ENCODE data around the gene KDM7A.

Gene KDM7A

GRCh38 chr7:140081774-140082425, 94.9 kb downstream of the KDM7A start:
- FAIRE-seq, result no peak

DNA sequence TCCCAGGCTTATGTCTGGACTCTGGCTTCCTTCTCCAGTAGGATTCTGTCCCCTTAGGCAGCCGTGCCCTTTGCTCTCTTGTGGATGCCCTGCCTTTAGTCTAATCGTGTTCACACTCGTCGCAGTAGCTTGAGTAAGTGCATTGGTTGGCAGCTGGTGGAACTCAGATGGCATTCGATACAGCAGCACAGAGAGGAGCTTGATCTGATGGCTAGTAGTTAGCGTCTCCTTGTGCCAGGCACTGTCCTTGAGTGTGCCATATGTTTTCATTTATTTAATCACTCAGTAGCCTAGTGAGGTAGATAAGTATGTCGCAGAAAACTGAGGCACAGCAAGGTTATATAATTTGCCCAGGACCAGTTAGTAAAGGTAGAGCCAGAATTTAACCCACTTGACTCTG, 95.9 kb downstream of the KDM7A start:
- FAIRE-seq, result no peak

DNA sequence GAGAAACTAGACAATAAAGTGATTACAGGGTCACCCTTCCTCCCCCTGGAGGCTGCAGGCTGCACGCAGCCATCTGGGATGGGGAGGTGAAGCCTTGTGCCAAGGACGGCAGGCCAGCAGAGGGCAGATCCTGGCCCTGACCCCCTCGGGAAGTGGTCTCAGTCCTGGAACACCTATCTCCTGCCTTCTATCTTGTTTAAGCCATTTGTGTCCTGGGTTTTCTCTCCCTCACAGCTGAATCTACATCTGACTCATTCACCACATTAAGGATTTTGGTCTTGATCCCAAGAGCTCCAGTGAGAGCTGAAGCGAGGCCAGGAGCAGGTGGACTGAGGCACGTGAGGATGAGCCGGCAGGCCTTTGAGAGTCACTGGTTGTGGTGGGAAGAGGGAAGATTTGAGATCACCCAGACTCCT, 97.7 kb downstream of the KDM7A start:
- no peak for FAIRE-seq

- FAIRE-seq, result no peak
Observed at GRCh38 chr7:140078392-140078791, 98.4 kb downstream of the KDM7A start.

DNA sequence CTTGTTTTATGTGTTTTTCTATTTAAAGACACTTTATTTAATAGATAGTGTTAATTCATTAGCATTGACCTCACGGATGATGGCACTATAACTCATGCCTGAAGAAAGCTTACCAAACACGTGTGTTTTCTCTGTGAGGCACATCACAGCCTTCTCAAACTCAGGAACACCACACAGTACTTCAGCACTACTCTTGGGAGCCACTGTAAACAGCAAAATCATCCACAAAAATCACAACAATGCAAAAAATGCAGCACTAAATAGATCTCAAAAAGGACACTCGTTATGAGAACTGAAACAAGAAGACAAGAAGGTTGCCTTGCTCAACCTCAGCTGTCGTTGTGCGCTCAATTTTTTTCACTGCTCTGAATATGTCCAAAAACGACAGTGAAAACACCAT, 102.0 kb downstream of the KDM7A start:
- no peak for FAIRE-seq

DNA sequence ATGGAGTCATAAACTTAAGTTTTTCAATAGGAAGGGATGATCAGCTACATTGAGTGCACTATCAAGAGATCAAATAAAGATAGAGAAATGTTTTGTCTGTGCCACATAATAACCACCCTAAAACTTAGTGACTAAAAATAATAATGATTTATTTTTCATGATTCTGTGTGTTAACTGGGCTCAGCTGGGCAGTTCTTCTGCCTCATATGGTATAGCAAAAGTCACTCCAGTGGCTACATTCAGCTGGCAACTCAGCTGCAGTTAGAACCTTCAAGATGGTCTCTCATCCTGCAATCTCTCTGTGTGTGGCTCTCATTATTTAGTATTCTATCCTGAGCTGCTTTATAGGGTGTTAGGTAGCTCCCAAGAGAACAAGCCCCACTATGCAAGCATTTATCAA, 106.2 kb downstream of the KDM7A start:
- FAIRE-seq, result no peak

DNA sequence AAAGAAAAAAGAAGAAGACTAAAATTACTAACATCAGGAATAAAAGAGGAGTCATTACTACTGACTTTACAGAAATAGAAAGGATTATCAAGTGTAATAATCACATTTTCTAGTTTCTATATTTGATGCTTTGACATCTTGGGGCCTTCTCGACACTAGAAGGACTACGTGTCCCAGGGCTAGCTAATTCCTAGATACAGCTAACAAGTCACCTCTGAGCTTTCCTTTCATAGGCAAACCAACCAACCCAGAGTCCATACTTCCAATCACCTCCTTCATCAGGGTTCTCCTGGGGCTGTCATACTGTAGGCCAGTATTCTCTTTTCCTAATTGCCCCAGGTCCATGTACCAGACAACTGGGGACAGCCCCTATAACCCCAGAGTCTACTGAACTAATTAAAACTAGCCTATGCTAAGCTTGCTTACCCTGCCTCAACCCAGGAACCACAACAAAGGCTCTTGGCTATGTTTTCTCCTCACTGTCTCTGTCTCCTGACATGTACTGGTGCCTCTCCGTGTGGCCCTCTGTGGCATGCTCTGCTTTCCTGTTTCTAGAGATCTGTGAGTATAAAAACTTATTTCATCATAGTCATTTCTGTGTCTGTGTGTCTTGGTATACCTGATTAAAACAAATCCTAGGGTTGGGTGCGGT, 107.4 kb downstream of the KDM7A start:
- no peak for FAIRE-seq

DNA sequence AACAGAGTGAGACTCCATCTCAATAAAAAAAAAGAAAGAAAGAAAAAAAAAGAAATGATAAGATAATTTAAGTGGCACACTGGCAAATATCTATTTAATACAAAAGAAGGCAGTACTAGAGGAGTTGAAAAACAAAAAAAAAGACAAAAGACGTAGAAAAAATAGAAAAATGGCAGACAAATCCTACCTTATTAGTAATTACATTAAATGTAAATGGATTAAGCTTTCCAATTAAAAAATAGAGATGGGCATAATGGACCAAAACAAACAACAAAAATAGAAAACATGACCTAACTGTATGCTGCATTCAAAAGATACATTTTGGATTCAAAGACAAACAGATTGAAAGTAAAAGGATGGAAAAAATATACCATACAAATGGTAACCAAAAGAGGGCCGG, 108.8 kb downstream of the KDM7A start:
- FAIRE-seq, result no peak

DNA sequence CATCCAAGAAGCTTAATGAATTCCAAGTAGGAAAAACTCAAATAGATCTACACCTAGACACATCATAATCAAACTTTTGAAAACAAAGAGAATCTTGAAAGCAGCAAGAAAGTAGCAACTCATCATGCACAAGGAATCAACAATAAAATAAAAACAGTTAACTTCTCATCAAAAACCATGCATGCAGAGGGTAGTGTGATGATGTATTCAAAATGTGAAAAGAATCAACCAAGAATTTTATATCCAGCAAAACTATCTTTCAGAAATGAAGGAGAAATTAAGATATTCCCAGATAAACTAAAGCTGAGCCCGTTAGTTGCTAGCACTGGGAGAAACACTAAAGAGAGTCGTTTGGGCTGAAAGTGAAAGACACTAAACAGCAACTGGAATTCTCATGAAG, 109.7 kb downstream of the KDM7A start:
- FAIRE-seq, result no peak

DNA sequence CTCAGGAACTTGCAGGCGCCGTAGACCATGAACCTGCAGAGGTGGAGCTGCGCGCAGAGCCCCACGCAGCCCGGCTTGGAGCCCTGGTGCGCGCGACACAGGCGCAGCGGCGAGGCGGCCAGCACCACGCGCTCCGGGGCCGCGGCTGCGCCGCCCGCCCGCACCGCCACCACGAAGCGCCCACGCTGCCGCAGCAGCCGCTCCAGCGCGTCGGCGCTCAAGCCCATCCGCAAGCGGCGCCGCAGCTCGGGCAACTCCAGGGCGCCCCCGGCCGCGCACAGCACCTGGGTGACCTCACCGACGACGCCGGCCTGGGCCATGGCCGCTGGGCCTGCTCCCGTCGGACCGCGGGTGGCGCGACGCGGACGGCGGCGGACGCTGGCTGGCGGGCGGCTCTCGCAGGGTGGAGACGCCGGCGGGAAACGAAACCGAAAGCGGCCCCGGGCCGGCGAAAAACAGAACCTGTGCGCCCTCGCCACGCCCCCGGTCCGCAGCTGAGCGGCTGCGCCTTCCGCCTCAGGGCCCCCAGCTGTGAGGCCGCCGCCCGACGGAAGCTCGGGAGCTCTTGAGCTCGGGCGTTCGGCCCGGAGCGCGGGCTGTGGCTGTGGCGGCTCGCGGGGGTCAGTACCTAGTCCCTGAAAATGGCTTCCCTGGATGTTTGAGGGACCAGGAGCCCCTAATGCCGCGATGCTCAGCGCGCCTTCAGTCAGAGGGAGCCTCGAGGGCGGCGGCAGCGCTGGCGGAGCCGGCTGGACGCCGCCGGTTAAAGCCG, 114.1 kb downstream of the KDM7A start, which contains the start of gene PARP12:
PARP12 (minus strand) TSS at position 424 of the 772 bp plus-strand sequence; CDS start at position 320, 104 bp downstream.
- no peak for FAIRE-seq

DNA sequence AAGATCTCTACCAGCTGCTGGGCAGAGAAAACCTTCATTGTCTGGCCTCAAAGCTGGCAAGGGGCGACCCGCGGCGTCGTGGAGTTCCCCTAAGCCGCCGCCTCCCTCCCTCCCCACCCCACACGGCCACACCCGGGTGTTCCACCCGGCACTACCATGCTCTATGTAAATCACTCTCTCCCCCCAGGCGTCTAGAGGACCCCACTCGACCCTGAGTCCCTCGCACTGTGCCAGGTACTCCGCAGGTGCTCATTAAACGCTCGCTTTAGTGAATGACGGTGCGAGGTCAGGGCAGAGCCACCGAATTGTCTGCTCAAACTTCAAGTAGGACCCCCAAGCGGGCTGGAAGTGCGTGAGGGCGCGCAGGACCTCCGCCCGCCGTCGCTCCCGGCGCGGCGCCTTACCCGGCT, 114.7 kb downstream of the KDM7A start:
- no peak for FAIRE-seq

DNA sequence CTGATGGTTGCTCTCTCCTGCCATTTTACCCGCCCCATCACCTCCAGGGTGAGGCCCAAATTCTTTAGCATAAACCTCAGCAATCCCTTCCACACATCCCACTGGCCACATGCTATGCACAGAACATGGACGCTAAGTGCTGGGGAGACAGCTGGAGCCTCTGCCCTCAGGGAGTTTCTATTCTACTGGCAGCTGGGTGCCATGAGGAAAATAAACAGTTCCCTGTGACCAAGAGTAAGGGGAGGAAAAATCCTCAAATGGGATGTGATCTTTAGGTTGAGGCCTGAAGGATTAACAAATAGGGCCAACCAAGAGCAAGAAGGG, 115.2 kb downstream of the KDM7A start:
- no peak for FAIRE-seq

GRCh38 chr7:140060788-140061606, 115.8 kb downstream of the KDM7A start:
- no peak for FAIRE-seq

DNA sequence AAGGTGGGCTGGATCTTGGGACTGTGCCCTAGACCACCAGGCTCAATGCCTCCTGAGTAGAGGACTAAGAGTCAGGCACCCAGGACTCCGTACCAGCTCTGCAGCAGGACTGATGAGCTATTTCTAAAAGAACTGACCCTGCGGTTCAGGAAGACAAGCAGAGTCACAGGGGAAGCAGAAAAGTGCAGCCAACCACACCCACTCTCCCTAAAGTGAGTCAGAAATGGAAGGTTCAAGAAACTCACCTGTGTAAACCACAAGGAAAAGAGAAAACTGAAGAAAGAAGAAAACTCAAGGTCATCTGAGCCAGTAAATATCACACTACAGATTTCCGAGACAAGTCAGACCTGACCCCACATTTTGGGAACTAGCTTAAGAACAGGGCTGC, 116.5 kb downstream of the KDM7A start:
- FAIRE-seq, result no peak

- FAIRE-seq, result no peak
Observed at GRCh38 chr7:140059273-140060242, 117.2 kb downstream of the KDM7A start.

DNA sequence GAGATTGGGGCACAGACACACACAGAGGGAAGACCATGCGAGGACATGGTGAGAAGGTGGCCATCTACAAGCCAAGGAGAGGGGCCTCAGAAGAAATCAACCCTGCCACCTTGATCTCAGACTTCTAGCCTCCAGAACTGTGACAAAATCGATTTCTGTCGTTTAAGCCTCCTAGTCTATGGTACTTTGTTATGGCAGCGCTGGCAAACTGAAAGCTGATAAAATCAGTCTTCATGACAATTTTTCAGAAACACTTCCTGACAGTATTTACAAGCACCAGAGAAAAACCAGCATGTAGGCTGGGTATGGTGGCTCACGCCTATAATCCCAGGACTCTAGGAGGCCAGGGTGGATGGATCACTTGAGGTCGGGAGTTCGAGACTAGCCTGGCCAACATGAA, 118.3 kb downstream of the KDM7A start:
- no peak for FAIRE-seq

- FAIRE-seq, result no peak
Observed at GRCh38 chr7:140057143-140057535, 119.6 kb downstream of the KDM7A start.

DNA sequence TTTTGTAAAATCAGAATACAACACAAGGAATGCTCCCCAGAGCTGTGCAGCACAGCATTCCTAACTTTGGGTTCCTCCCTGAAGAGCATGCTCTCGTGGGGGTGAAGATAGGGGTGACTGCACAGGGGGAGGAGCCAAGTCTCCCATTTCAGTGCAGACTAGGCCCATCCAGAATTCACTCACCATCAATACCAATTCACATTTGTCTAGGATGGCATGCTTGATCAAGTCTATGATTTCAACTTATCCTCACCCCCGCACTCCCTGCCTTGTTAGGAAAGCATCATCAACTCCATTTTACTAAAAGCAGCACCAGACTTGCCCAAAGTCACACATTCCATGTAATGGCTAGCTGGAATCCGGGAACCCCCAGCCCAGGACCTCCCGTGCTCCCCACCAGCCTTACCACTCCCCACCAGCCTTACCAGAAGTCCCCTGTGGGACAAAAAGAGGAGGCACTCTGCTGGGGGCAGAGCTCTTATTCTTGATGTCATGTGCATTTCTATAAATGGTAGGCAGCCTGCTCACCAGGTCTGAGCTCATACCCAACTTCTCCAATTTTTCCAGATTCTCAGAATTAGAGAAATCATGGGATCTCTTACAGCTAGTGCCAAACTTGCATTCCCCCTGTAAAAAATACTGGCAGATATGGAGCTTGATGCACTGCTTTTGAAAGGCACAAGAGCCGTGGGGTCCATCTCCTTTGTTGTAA, 120.2 kb downstream of the KDM7A start:
- no peak for FAIRE-seq

DNA sequence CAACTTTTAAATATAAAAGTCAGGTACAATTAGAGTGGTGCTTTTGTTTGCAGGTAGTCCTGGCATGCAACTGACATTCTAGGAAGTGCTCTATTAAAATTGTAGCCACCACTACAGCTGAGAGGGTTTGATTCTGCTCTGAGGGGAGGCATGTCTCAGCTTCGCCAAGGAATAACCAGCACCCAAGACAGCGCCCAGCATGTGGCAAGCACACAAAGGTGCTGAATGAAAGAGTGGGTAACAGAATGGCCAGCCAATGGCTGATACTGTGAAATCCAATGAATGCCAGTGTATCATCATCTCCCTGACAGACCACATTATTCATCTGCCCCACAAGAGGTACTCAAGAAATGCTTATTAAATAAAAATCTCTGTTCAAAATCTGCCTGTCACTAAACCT, 121.0 kb downstream of the KDM7A start:
- no peak for FAIRE-seq

DNA sequence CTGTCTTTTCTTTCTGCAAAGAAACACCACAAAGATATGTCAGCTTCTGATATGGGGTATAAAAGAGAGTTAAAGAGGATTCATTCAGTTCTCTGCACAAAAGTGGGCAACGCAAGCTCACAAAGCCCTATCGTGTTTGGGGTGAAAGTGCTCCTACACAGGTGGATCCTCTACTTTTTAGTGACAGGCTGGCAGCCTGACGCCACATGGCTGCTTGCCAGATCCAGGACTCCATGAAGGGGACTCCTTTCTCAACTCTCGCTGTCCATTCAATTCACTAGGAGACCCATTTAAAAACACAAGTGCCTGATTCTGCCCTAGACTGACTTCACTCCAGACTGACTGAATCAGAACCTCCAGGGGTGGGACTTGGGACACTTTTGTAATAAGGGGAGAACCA, 122.0 kb downstream of the KDM7A start:
- FAIRE-seq, result no peak

- no peak for FAIRE-seq
Observed at GRCh38 chr7:140053812-140054539, 122.8 kb downstream of the KDM7A start.

Data from islet of Langerhans (tissue), 1 donor.